ENCODE measurements around the gene MYOZ1. TPM values are rescaled to one million over a fixed set of nuclear protein-coding genes. Genes with fewer than 3 reads are reported as not detected.

The MYOZ1 gene
- total RNA-seq, 1 donor from 2014 or later, result 5.2 TPM

- Mint-ChIP-seq H3K27me3 (ENCODE audit: low read depth) (no peaks in the 10 kb centered on the region), H3K9me3 (ENCODE audit: low read depth) (no peaks in the 10 kb centered on the region), H3K4me3 (ENCODE audit: unreplicated experiment) (no peak overlapping the region), H3K27ac (ENCODE audit: unreplicated experiment) (no peak overlapping the region), H3K36me3 (ENCODE audit: low read depth) (no peaks in the 10 kb centered on the region), H3K4me1 (ENCODE audit: low read depth) (peaks cover 21% of the 10 kb centered on the region)
- DNase-seq (ENCODE audit: low spot score), result no peak
- no peak for TF ChIP-seq CTCF (IDR thresholded peaks at IDR 0.05)
These were observed 8.7 kb upstream of the MYOZ1 start for GRCh38 chr10:73649876-73650536.

- TF ChIP-seq CTCF (IDR thresholded peaks at IDR 0.05), result no peak
- Mint-ChIP-seq H3K27me3 (ENCODE audit: low read depth) (no peaks in the 10 kb centered on the region), H3K36me3 (ENCODE audit: low read depth) (no peaks in the 10 kb centered on the region), H3K4me1 (ENCODE audit: low read depth) (peaks cover 24% of the 10 kb centered on the region), H3K27ac (ENCODE audit: unreplicated experiment) (no peak overlapping the region), H3K4me3 (ENCODE audit: unreplicated experiment) (peak overlapping the region; percentile 10), H3K9me3 (ENCODE audit: low read depth) (no peaks in the 10 kb centered on the region)
- DNase-seq (ENCODE audit: low spot score), result no peak
These were observed 7.9 kb upstream of the MYOZ1 start for GRCh38 chr10:73648975-73649829.

- DNase-seq (ENCODE audit: low spot score), result no peak
- Mint-ChIP-seq H3K27me3 (ENCODE audit: low read depth) (no peaks in the 10 kb centered on the region), H3K4me1 (ENCODE audit: low read depth) (peaks cover 28% of the 10 kb centered on the region), H3K9me3 (ENCODE audit: low read depth) (no peaks in the 10 kb centered on the region), H3K36me3 (ENCODE audit: low read depth) (no peaks in the 10 kb centered on the region), H3K4me3 (ENCODE audit: unreplicated experiment) (peak overlapping the region; percentile 73), H3K27ac (ENCODE audit: unreplicated experiment) (no peak overlapping the region)
- no peak for TF ChIP-seq CTCF (IDR thresholded peaks at IDR 0.05)
These were observed 6.8 kb upstream of the MYOZ1 start for GRCh38 chr10:73647875-73648651.

DNA sequence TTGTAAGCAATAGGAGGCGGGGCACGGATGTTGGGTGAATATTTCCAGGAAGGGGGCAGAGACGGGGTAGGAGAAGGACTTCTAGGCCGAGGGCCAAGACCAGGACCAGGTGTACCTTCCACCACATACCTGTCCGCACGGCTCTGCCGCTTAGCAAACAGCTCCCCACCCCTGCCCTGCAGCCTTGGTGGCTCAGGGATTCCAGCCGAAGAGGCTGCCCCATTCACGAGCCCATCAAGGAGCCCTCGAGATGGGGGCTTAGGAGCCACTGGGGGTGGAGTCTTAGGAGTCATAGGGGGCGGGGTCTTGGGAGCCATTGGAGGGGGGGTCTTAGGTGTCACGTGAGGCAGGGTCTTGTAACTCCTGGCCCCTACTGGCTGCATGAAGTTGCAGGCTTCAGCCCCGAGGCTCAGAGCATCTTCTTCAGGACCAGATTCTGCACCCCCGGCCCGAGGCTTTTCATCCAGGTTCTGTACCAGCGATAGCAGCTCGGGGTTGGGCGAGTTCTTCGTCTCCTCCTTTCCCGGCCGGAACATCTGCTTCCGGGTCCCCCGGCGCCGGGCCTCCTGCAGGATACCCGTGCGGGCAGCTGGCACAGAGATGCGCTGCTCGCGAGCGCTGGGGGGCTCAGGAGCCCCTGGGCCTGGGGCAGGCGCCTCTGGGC lies 6.1 kb upstream of the MYOZ1 start:
- DNase-seq (ENCODE audit: low spot score), result no peak

More for the DNA sequence above, 6.1 kb upstream of the MYOZ1 start:
- no peaks in the 10 kb centered on the region for H3K36me3 Mint-ChIP-seq (ENCODE audit: low read depth)
- no peaks in the 10 kb centered on the region for H3K9me3 Mint-ChIP-seq (ENCODE audit: low read depth)
- H3K27me3 Mint-ChIP-seq (ENCODE audit: low read depth), result no peaks in the 10 kb centered on the region
- no peak for TF ChIP-seq CTCF (IDR thresholded peaks at IDR 0.05)
- H3K4me3 Mint-ChIP-seq (ENCODE audit: unreplicated experiment), result peak overlapping the region; percentile 73
- H3K27ac Mint-ChIP-seq (ENCODE audit: unreplicated experiment), result no peak overlapping the region
- H3K4me1 Mint-ChIP-seq (ENCODE audit: low read depth), result peaks cover 28% of the 10 kb centered on the region

Measured in chondrocyte (in vitro differentiated cells).